ENCODE measurements around the gene LDLRAD2. TPM values are rescaled to one million over a fixed set of nuclear protein-coding genes. Genes with fewer than 3 reads are reported as not detected.

LDLRAD2 gene
- polyA plus RNA-seq, 2 of the 4 experiments (the other 2 are of a cell fraction): 0.08 TPM; not detected in 1

DNA sequence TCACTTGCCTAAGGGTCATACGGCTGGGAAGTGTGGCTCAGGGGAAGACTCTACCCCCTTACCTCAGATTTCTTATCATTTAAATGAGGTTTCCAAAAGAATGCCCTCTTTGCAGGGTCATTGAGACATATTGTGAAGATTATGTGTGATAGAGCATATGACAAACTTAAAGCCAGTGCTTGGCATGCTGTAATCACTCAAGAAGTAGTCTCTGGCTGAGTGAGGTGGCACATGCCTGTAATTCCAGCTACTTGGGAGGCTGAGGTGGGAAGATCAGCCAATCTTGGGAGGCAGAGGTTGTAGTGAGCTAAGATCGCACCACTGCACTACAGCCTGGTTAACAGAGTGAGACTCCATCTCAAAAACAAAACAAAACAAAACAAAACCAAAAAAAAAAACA lies 7.5 kb upstream of the LDLRAD2 start:
- 0 out of 3 replicates have a peak, but pooled peaks cover 4% of the 10 kb centered on the region for H3K4me1 ChIP-seq
- H3K27ac ChIP-seq: no peak overlapping the region
- ChIA-PET CTCF (interaction anchor here (0.9 kb wide), 1 partner anchor 157 kb away, joined by 3 read pairs; no protein-coding TSS in a partner anchor), POLR2A (no interaction called here)
- FAIRE-seq (no peak), ATAC-seq (no peak), DNase-seq (ENCODE audit: low read depth in 1 of 2, low spot score in 1 of 2) (no peak)
- WGBS (ENCODE audit: missing lambda C conversion rate): 59% methylated on average over 2 of the region's 2 CpGs
- no peak overlapping the region for H3K4me2 ChIP-seq
- TF ChIP-seq CHD2 (IDR thresholded peaks at IDR 0.05; ENCODE audit: low read length, partially characterized antibody) (no peak), SMC3 (IDR thresholded peaks at IDR 0.05) (no peak), NPAS2 (CRISPR knock-in tag; IDR thresholded peaks at IDR 0.05; ENCODE audit: borderline replicate concordance) (no peak), BHLHE40 (IDR thresholded peaks at IDR 0.05; ENCODE audit: low read depth, low read length) (no peak)
- TF ChIP-seq, protein P1, sequence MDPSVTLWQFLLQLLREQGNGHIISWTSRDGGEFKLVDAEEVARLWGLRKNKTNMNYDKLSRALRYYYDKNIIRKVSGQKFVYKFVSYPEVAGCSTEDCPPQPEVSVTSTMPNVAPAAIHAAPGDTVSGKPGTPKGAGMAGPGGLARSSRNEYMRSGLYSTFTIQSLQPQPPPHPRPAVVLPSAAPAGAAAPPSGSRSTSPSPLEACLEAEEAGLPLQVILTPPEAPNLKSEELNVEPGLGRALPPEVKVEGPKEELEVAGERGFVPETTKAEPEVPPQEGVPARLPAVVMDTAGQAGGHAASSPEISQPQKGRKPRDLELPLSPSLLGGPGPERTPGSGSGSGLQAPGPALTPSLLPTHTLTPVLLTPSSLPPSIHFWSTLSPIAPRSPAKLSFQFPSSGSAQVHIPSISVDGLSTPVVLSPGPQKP (IDR thresholded peaks at IDR 0.05; ENCODE audit: low read depth, low read length): no peak
- no peaks in the 10 kb centered on the region for H3K9me3 ChIP-seq
- no peak overlapping the region for H3K4me3 ChIP-seq

DNA sequence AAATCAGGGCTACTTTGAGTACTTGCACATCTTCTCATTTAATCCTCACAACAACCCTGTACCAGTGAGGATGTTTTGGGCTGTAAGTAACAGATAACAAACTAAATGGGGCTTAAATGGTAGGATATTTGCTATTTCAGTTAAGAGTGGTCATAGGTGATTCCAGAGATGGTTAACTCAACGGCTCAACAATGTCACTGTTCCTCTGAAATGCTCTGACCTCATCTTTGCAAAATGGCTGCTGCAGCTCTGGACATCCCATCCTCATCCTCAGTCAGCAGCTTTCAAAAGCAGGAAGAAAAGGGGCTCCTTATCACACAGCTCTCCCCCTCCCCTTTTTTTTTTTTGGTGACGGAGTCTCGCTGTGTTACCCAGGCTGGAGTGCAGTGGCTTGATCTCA lies 1.5 kb downstream of the LDLRAD2 start:
- no peak for FAIRE-seq
- ChIA-PET POLR2A (no interaction called here), CTCF (interaction anchor here (0.7 kb wide), 1 partner anchor 14 kb away, joined by 7 read pairs; no protein-coding TSS in a partner anchor)
- Histone ChIP-seq H3K4me1 (no peaks in the 10 kb centered on the region), H3K4me3 (no peak overlapping the region), H3K9me3 (no peaks in the 10 kb centered on the region), H3K4me2 (no peak overlapping the region), H3K27ac (no peak overlapping the region)
- no peak for ATAC-seq
- no peak for DNase-seq (ENCODE audit: low read depth in 1 of 2, low spot score in 1 of 2)
- TF ChIP-seq, protein P2, sequence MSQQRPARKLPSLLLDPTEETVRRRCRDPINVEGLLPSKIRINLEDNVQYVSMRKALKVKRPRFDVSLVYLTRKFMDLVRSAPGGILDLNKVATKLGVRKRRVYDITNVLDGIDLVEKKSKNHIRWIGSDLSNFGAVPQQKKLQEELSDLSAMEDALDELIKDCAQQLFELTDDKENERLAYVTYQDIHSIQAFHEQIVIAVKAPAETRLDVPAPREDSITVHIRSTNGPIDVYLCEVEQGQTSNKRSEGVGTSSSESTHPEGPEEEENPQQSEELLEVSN (IDR thresholded peaks at IDR 0.05; ENCODE audit: borderline replicate concordance, low read depth): no peak
- no peak for TF ChIP-seq FOSL2 (IDR thresholded peaks at IDR 0.05)
- no peak for TF ChIP-seq FOSL2 (CRISPR knock-in tag; IDR thresholded peaks at IDR 0.05)
- 89% methylated on average over 3 of the region's 3 CpGs for WGBS (ENCODE audit: missing lambda C conversion rate)

DNA sequence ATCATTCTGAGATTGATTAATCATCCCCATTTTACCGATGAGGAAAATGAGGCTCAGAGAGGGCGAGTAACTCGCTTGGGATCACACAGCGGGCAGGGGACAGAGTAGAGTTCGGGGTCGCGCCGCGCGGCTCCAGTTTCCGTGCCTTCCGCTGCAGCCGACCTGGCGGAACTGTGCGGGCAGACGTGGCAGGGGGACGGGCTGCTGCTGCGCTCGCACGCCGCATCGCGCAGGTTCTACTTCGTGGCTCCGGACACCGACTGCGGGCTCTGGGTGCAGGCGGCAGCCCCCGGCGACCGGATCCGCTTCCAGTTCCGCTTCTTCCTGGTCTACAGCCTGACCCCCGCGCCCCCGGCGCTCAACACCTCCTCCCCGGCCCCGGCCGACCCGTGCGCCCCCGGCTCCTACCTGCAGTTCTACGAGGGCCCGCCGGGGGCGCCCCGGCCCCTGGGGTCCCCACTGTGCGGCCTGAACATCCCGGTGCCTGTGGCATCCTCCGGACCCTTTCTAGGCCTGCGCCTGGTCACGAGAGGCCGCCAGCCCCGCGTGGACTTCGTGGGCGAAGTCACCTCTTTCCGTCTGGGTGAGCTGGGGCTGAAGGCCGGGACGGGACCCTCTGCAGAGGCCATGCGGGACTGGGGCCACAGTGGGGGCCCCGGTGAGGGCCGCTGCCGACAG lies 2.3 kb downstream of the LDLRAD2 start:
- no peak for DNase-seq (ENCODE audit: low read depth in 1 of 2, low spot score in 1 of 2)
- WGBS (ENCODE audit: missing lambda C conversion rate): 85% methylated on average over 37 of the region's 65 CpGs
- ChIA-PET CTCF (interaction anchor here (0.6 to 1.6 kb wide), 3 partner anchors 21 to 48 kb away, joined by 3 read pairs; no protein-coding TSS in a partner anchor), POLR2A (no interaction called here)
- Histone ChIP-seq H3K4me3 (no peak overlapping the region), H3K27ac (no peak overlapping the region), H3K4me1 (no peaks in the 10 kb centered on the region), H3K4me2 (no peak overlapping the region), H3K9me3 (no peaks in the 10 kb centered on the region)
- FAIRE-seq: no peak
- TF ChIP-seq GATA3 (IDR thresholded peaks at IDR 0.05; ENCODE audit: borderline replicate concordance) (no peak), JUNB (IDR thresholded peaks at IDR 0.05) (no peak), HOXB13 (CRISPR knock-in tag; IDR thresholded peaks at IDR 0.05; ENCODE audit: low read depth) (no peak), ZC3H11A (IDR thresholded peaks at IDR 0.05) (no peak), FOSL2 (IDR thresholded peaks at IDR 0.05) (no peak), FOSL2 (CRISPR knock-in tag; IDR thresholded peaks at IDR 0.05) (no peak), MAZ (IDR thresholded peaks at IDR 0.05; ENCODE audit: borderline replicate concordance, low read depth, low read length) (no peak)
- TF ChIP-seq, protein P3, sequence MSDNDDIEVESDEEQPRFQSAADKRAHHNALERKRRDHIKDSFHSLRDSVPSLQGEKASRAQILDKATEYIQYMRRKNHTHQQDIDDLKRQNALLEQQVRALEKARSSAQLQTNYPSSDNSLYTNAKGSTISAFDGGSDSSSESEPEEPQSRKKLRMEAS (IDR thresholded peaks at IDR 0.05): no peak
- ATAC-seq: no peak

GRCh38 chr1:21814981-21815582 lies 3.0 kb downstream of the LDLRAD2 start:
- no peak for FAIRE-seq
- no peaks in the 10 kb centered on the region for H3K4me1 ChIP-seq
- 97% methylated on average over 15 of the region's 15 CpGs for WGBS (ENCODE audit: missing lambda C conversion rate)
- H3K4me2 ChIP-seq: no peak overlapping the region
- POLR2A ChIA-PET: no interaction called here
- CTCF ChIA-PET: interaction anchor here (1.1 to 1.6 kb wide), 2 partner anchors 20 to 32 kb away, joined by 3 read pairs; no protein-coding TSS in a partner anchor
- no peaks in the 10 kb centered on the region for H3K9me3 ChIP-seq
- no peak overlapping the region for H3K27ac ChIP-seq
- ATAC-seq: no peak
- TF ChIP-seq, protein P4, sequence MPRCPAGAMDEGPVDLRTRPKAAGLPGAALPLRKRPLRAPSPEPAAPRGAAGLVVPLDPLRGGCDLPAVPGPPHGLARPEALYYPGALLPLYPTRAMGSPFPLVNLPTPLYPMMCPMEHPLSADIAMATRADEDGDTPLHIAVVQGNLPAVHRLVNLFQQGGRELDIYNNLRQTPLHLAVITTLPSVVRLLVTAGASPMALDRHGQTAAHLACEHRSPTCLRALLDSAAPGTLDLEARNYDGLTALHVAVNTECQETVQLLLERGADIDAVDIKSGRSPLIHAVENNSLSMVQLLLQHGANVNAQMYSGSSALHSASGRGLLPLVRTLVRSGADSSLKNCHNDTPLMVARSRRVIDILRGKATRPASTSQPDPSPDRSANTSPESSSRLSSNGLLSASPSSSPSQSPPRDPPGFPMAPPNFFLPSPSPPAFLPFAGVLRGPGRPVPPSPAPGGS (IDR thresholded peaks at IDR 0.05): no peak
- TF ChIP-seq RFX5 (IDR thresholded peaks at IDR 0.05) (no peak), EHMT2 (IDR thresholded peaks at IDR 0.05; ENCODE audit: low read depth) (no peak), POLR2AphosphoS2 (conservative IDR thresholded peaks at IDR 0.05; ENCODE audit: low read length) (no peak), KDM5A (IDR thresholded peaks at IDR 0.05) (no peak)
- H3K4me3 ChIP-seq: no peak overlapping the region
- DNase-seq (ENCODE audit: low read depth in 1 of 2, low spot score in 1 of 2): no peak

Measured in A549 (cell line).